ENCODE data around the gene A2M. TPM values are rescaled to one million over a fixed set of nuclear protein-coding genes. Genes with fewer than 3 reads are reported as not detected.
A peak's percentile ranks its signal among the peaks of the same experiment; 100 is the strongest.

Gene A2M
- total RNA-seq, 6 donors from 2014 or later = 314 to 2,437 (median 1,163) TPM

- no peak for TF ChIP-seq POLR2A (IDR thresholded peaks at IDR 0.05)
- no peak for TF ChIP-seq EP300 (IDR thresholded peaks at IDR 0.05)
- TF ChIP-seq POLR2AphosphoS5 (IDR thresholded peaks at IDR 0.05) = no peak
- no peak for TF ChIP-seq CTCF (IDR thresholded peaks at IDR 0.05)
- Histone ChIP-seq H3K27ac (no peak overlapping the region), H3K4me1 (no peaks in the 10 kb centered on the region), H3K4me3 (no peak overlapping the region), H3K9me3 (no peaks in the 10 kb centered on the region), H3K27me3 (no peaks in the 10 kb centered on the region), H3K36me3 (peaks cover 0 to 96% (median 34%) of the 10 kb centered on the region in 4 donors)
- DNase-seq = no peak
- ATAC-seq (ENCODE audit: low FRiP score in 2 of 2) = no peak
- whole genome bisulfite sequencing, 2 donors = 89 to 92% methylated on average over 6 of the region's 6 CpGs
Measured at GRCh38 chr12:9098115-9098452, 17.6 kb downstream of the A2M start.

GRCh38 chr12:9096563-9097176 lies 19.0 kb downstream of the A2M start:
- DNase-seq (no peak), ATAC-seq (ENCODE audit: low FRiP score in 2 of 2) (no peak)
- Histone ChIP-seq H3K4me1 (no peaks in the 10 kb centered on the region), H3K4me3 (no peak overlapping the region), H3K36me3 (peaks cover 0 to 96% (median 43%) of the 10 kb centered on the region in 4 donors), H3K27ac (peak overlapping the region in 1 of 4 donors; percentile 34), H3K9me3 (no peaks in the 10 kb centered on the region), H3K27me3 (no peaks in the 10 kb centered on the region)
- TF ChIP-seq CTCF (IDR thresholded peaks at IDR 0.05) (no peak), EP300 (IDR thresholded peaks at IDR 0.05) (no peak), POLR2AphosphoS5 (IDR thresholded peaks at IDR 0.05) (no peak), POLR2A (IDR thresholded peaks at IDR 0.05) (no peak)
- 71 to 84% methylated on average over 2 of the region's 2 CpGs for WGBS, 2 donors

- Histone ChIP-seq H3K27me3 (no peaks in the 10 kb centered on the region), H3K4me1 (no peaks in the 10 kb centered on the region), H3K36me3 (peaks cover 0 to 96% (median 47%) of the 10 kb centered on the region in 4 donors), H3K27ac (no peak overlapping the region), H3K9me3 (no peaks in the 10 kb centered on the region), H3K4me3 (no peak overlapping the region)
- ATAC-seq (ENCODE audit: low FRiP score in 2 of 2) = no peak
- DNase-seq = no peak
- 90 to 96% methylated on average over 3 of the region's 3 CpGs for WGBS, 2 donors
- TF ChIP-seq POLR2AphosphoS5 (IDR thresholded peaks at IDR 0.05) (no peak), POLR2A (IDR thresholded peaks at IDR 0.05) (no peak), EP300 (IDR thresholded peaks at IDR 0.05) (no peak), CTCF (IDR thresholded peaks at IDR 0.05) (no peak)
Measured at GRCh38 chr12:9095322-9095721, 20.4 kb downstream of the A2M start.

- Histone ChIP-seq H3K4me1 (no peaks in the 10 kb centered on the region), H3K9me3 (no peaks in the 10 kb centered on the region), H3K27me3 (no peaks in the 10 kb centered on the region), H3K4me3 (no peak overlapping the region), H3K36me3 (peaks cover 2 to 96% (median 44%) of the 10 kb centered on the region in 4 donors), H3K27ac (no peak overlapping the region)
- WGBS, 2 donors = 85 to 92% methylated on average over 3 of the region's 3 CpGs
- TF ChIP-seq EP300 (IDR thresholded peaks at IDR 0.05) (no peak), CTCF (IDR thresholded peaks at IDR 0.05) (no peak), POLR2A (IDR thresholded peaks at IDR 0.05) (no peak), POLR2AphosphoS5 (IDR thresholded peaks at IDR 0.05) (no peak)
- ATAC-seq (ENCODE audit: low FRiP score in 2 of 2) (no peak), DNase-seq (no peak)
Measured at GRCh38 chr12:9094512-9095206, 21.1 kb downstream of the A2M start.

Measured in upper lobe of left lung (tissue), 6 donors.